ENCODE data around the gene ZNF764.

ZNF764 gene

GRCh38 chr16:30574678-30575077, 16.5 kb upstream of the ZNF764 start:
- POLR2A ChIA-PET = no interaction called here
- no peak overlapping the region for H3K4me3 ChIP-seq (ENCODE audit: low read depth, low read length)
- TF ChIP-seq CTCF (IDR thresholded peaks at IDR 0.05; ENCODE audit: insufficient read depth, low read length, missing control alignments) = no peak
- DNase-seq (ENCODE audit: low read depth, low spot score) = no peak
- CTCF ChIA-PET = interaction anchor here (0.9 to 1.4 kb wide), 2 partner anchors 13 to 39 kb away, joined by 3 to 4 read pairs; no protein-coding TSS in a partner anchor

- peak within 1 kb of the TSS; percentile 68 for H3K4me3 ChIP-seq (ENCODE audit: low read depth, low read length)
- ChIA-PET POLR2A (interaction anchor here (0.6 to 2.4 kb wide), 6 partner anchors 10 to 79 kb away, joined by 3 to 23 read pairs (median 4); partner anchors contain the start of genes PRR14, ZNF747, ZNF764 and ZNF785), CTCF (interaction anchor here (0.8 to 2.4 kb wide), 13 partner anchors 10 to 142 kb away, joined by 3 to 8 read pairs (median 4); partner anchors contain the start of genes DCTPP1, PRR14 and ZNF764)
- DNase-seq (ENCODE audit: low read depth, low spot score) = peak; percentile 89
- TF ChIP-seq CTCF (IDR thresholded peaks at IDR 0.05; ENCODE audit: insufficient read depth, low read length, missing control alignments) = no peak
These were observed 13.5 kb upstream of the ZNF764 start, which contains the start of gene ZNF688 for GRCh38 chr16:30571445-30572322. TSS of gene ZNF688 (minus strand) at chr16:30571714. CDS start at chr16:30571629, 85 bp downstream.

GRCh38 chr16:30570636-30571444, 12.7 kb upstream of the ZNF764 start:
- CTCF ChIA-PET = interaction anchor here (0.8 to 2.4 kb wide), 6 partner anchors 12 to 121 kb away, joined by 3 to 8 read pairs (median 5); partner anchors contain the start of genes PRR14 and ZNF764
- no peak for TF ChIP-seq CTCF (IDR thresholded peaks at IDR 0.05; ENCODE audit: insufficient read depth, low read length, missing control alignments)
- H3K4me3 ChIP-seq (ENCODE audit: low read depth, low read length) = peak overlapping the region; percentile 68
- POLR2A ChIA-PET = interaction anchor here (1.7 to 2.4 kb wide), 3 partner anchors 13 to 36 kb away, joined by 4 to 23 read pairs (median 6); partner anchors contain the start of genes ZNF747, ZNF764 and ZNF785
- no peak for DNase-seq (ENCODE audit: low read depth, low spot score)

- H3K4me3 ChIP-seq (ENCODE audit: low read depth, low read length) = no peak overlapping the region
- no peak for TF ChIP-seq CTCF (IDR thresholded peaks at IDR 0.05; ENCODE audit: insufficient read depth, low read length, missing control alignments)
- no peak for DNase-seq (ENCODE audit: low read depth, low spot score)
- CTCF ChIA-PET = interaction anchor here (0.9 to 2.4 kb wide), 2 partner anchors 12 to 81 kb away, joined by 3 to 7 read pairs; partner anchors contain the start of genes PRR14 and ZNF764
- POLR2A ChIA-PET = interaction anchor here (2.4 kb wide), 1 partner anchor 12 kb away, joined by 23 read pairs; the partner anchor contains the start of gene ZNF764
These were observed 11.8 kb upstream of the ZNF764 start for GRCh38 chr16:30569746-30570635.

- no peak for DNase-seq (ENCODE audit: low read depth, low spot score)
- CTCF ChIA-PET = interaction anchor here (0.8 kb wide), 1 partner anchor 11 kb away, joined by 4 read pairs; the partner anchor contains the start of gene ZNF764
These were observed 11.1 kb upstream of the ZNF764 start for GRCh38 chr16:30569281-30569680.

More at GRCh38 chr16:30569281-30569680, 11.1 kb upstream of the ZNF764 start:
- no peak overlapping the region for H3K4me3 ChIP-seq (ENCODE audit: low read depth, low read length)
- no peak for TF ChIP-seq CTCF (IDR thresholded peaks at IDR 0.05; ENCODE audit: insufficient read depth, low read length, missing control alignments)
- POLR2A ChIA-PET = no interaction called here
